Thoracic aorta (tissue), 2 donors: Measurements from ENCODE around the gene NEU4. TPM values are rescaled to one million over a fixed set of nuclear protein-coding genes. Genes with fewer than 3 reads are reported as not detected.
"Not testable (repeated sequence)": the region's sequence is repeated elsewhere in the genome, so short reads cannot be mapped to it uniquely, and the experiment has no call there.

Experiments used
- ATAC-seq: fragments of 150-250 bp; one replicate; pipeline ENCODE4 v1.8.0; 2017; ENCODE audit warnings: low read depth; ENCODE audit not compliant: insufficient number of reproducible peaks, low FRiP score
- DNase-seq: peaks from one replicate; pipeline ENCODE4 v3.0.0-alpha.2; 2020; ENCODE audit warnings: low spot score
- H3K27ac ChIP-seq, 2 donors: fragments of 200-600 bp; sonication (generic); 1 replicate in 1 of 2; 2 replicates in 1 of 2; pipeline ENCODE4 v1.5.1; 2016; ENCODE audit warnings: mild to moderate bottlenecking in 2 of 2, moderate library complexity in 2 of 2
- H3K27me3 ChIP-seq: fragments of 200-600 bp; sonication (generic); replicated peaks from 2 replicates; pipeline ENCODE4 v1.6.0; 2016; ENCODE audit warnings: mild to moderate bottlenecking; ENCODE audit not compliant: insufficient read depth
- H3K36me3 ChIP-seq: fragments of 200-600 bp; sonication (generic); one replicate; pipeline ENCODE4 v1.5.1; 2016
- H3K4me1 ChIP-seq, 2 donors: fragments of 200-600 bp; sonication (generic); 1 replicate in 1 of 2; 2 replicates in 1 of 2; pipeline versions ENCODE4 v1.5.1 to v1.6.0; 2016; ENCODE audit warnings: low read depth in 2 of 2, mild to moderate bottlenecking in 1 of 2; ENCODE audit not compliant: control insufficient read depth in 1 of 2
- H3K4me3 ChIP-seq: fragments of 200-600 bp; sonication (generic); 2 replicates; pipeline ENCODE4 v1.5.1; 2016; ENCODE audit warnings: mild to moderate bottlenecking
- H3K9me3 ChIP-seq: fragments of 200-600 bp; sonication (generic); 2 replicates; pipeline ENCODE4 v1.5.1; 2016
- CTCF ChIP-seq: fragments of 200-600 bp; sonication (generic); IDR thresholded peaks from one replicate; pipeline ENCODE4 v1.5.1; 2019; ENCODE audit warnings: antibody characterized with exemption
- total RNA-seq, 2 donors: library from RNA; depleted of rRNA; stranded (reverse); fragments of >200 nt; gene quantifications; one replicate each; pipeline versions ENCODE4 v1.1.0 to v1.2.3, GENCODE V29; 2016

The NEU4 gene
- total RNA-seq, 2 donors from 2014 or later = 5.4 to 22.0 TPM

GRCh38 chr2:241802421-241803318, 6.3 kb upstream of the NEU4 start:
- H3K36me3 ChIP-seq = no peaks in the 10 kb centered on the region
- no peaks in the 10 kb centered on the region for H3K27me3 ChIP-seq
- peaks cover 3 to 24% of the 10 kb centered on the region in 2 donors for H3K4me1 ChIP-seq
- ATAC-seq = no peak
- no peak for DNase-seq
- no peaks in the 10 kb centered on the region for H3K9me3 ChIP-seq
- no peak for TF ChIP-seq CTCF
- peak overlapping the region; percentile 71 for H3K4me3 ChIP-seq
- no peak overlapping the region for H3K27ac ChIP-seq

- H3K36me3 ChIP-seq = no peaks in the 10 kb centered on the region
- H3K4me3 ChIP-seq = peak overlapping the region; percentile 71
- H3K27ac ChIP-seq = no peak overlapping the region
- ATAC-seq (no peak), DNase-seq (no peak)
- peaks cover 3 to 24% of the 10 kb centered on the region in 2 donors for H3K4me1 ChIP-seq
- H3K27me3 ChIP-seq = no peaks in the 10 kb centered on the region
- no peak for TF ChIP-seq CTCF
- H3K9me3 ChIP-seq = no peaks in the 10 kb centered on the region
Observed at GRCh38 chr2:241803387-241804325, 5.3 kb upstream of the NEU4 start.

DNA sequence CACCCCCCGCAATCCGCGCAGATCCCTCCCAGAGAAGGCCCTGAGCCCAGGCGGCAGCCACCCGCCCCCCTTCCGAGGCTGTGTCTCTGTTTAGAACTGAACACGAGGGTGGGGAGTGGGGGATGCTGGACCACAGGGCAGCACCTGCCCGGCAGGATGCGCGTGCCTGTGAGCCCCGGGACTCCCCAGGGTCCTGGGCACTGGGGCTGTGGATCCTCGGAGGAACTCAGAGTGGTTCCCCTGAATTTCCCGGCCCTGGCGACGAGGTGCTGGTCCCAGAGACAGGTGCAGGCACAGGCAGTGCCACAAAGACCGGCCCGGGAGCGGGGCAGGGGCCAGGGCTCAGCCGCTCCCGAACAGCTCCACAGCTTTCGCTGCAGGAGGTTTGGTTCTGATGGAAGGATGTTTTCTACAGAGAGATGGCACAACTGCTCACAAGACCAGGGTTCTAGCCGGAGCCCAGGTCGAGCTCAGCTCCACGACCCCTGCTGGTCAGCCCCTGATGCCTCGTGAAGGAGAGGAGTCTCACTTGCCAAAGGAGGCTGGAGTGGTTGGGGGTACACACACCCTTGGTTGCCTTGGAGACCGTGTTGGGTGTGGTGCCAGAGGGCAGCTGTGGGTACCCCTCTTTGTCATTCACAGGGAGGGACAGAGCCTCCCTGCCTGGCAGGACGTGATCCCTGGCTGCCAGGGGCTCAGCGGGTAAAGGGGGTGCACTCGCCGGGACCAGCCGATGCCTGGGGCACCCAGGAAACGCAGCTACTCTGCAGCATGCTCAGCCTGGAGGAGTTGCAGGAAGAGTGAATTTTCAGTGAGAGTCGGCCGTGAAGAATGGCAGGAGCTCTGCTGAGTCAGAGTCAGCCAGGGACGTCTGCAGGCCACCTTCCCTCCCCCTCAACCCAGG, 4.4 kb upstream of the NEU4 start:
- ATAC-seq = no peak
- H3K4me3 ChIP-seq = peak overlapping the region; percentile 71
- no peaks in the 10 kb centered on the region for H3K9me3 ChIP-seq
- no peaks in the 10 kb centered on the region for H3K36me3 ChIP-seq
- H3K4me1 ChIP-seq = peaks cover 3 to 24% of the 10 kb centered on the region in 2 donors
- no peak for DNase-seq
- H3K27me3 ChIP-seq = no peaks in the 10 kb centered on the region
- H3K27ac ChIP-seq = no peak overlapping the region
- no peak for TF ChIP-seq CTCF

DNA sequence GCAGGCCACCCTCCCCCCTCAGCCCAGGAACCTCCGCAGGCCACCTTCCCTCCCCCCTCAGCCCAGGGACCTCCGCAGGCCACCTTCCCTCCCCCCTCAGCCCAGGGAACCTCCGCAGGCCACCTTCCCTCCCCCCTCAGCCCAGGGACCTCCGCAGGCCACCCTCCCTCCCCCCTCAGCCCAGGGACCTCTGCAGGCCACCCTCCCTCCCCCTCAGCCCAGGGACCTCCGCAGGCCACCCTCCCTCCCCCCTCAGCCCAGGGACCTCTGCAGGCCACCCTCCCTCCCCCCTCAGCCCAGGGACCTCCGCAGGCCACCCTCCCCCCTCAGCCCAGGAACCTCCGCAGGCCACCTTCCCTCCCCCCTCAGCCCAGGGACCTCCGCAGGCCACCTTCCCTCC, 2.8 kb upstream of the NEU4 start:
- not testable (repeated sequence) for DNase-seq, H3K4me3 ChIP-seq, ATAC-seq, H3K9me3 ChIP-seq, H3K27me3 ChIP-seq, H3K36me3 ChIP-seq, H3K27ac ChIP-seq
- H3K4me1 ChIP-seq = peaks cover 3 to 40% of the 10 kb centered on the region in 2 donors

GRCh38 chr2:241808051-241808720, 807 bp upstream of the NEU4 start:
- no peak for TF ChIP-seq CTCF
- DNase-seq (no peak), ATAC-seq (no peak)
- H3K4me1 ChIP-seq = peaks cover 3 to 36% of the 10 kb centered on the region in 2 donors
- H3K27ac ChIP-seq = no peak overlapping the region
- no peaks in the 10 kb centered on the region for H3K27me3 ChIP-seq
- no peaks in the 10 kb centered on the region for H3K36me3 ChIP-seq
- no peak overlapping the region for H3K4me3 ChIP-seq
- no peaks in the 10 kb centered on the region for H3K9me3 ChIP-seq
